ENCODE data around the gene COL28A1.
A peak's percentile ranks its signal among the peaks of the same experiment; 100 is the strongest.

The COL28A1 gene

GRCh38 chr7:7566651-7567611 is 31.3 kb upstream of the COL28A1 start, which contains the start of gene MIOS:
MIOS (plus strand) TSS chr7:7566884; CDS start chr7:7572476, 5,592 bp downstream.
- peak; percentile 94 for DNase-seq (ENCODE audit: low read depth)

GRCh38 chr7:7565746-7566650 is 30.3 kb upstream of the COL28A1 start:
- peak overlapping the region; percentile 87 for H3K4me3 ChIP-seq (ENCODE audit: low read depth, low read length)
- no peak for DNase-seq (ENCODE audit: low read depth)
- no peak for TF ChIP-seq CTCF (IDR thresholded peaks at IDR 0.05; ENCODE audit: insufficient read depth, low read depth, low read length, missing control alignments)

More at GRCh38 chr7:7566651-7567611, 31.3 kb upstream of the COL28A1 start, which contains the start of gene MIOS:
- H3K4me3 ChIP-seq (ENCODE audit: low read depth, low read length): peak within 1 kb of the TSS; percentile 87
- TF ChIP-seq CTCF (IDR thresholded peaks at IDR 0.05; ENCODE audit: insufficient read depth, low read depth, low read length, missing control alignments): no peak

- no peak for TF ChIP-seq CTCF (IDR thresholded peaks at IDR 0.05; ENCODE audit: insufficient read depth, low read depth, low read length, missing control alignments)
- no peak for DNase-seq (ENCODE audit: low read depth)
- no peak overlapping the region for H3K4me3 ChIP-seq (ENCODE audit: low read depth, low read length)
These were observed 29.5 kb upstream of the COL28A1 start for GRCh38 chr7:7565018-7565680.

GRCh38 chr7:7564323-7564780 is 28.7 kb upstream of the COL28A1 start:
- DNase-seq (ENCODE audit: low read depth): no peak
- TF ChIP-seq CTCF (IDR thresholded peaks at IDR 0.05; ENCODE audit: insufficient read depth, low read depth, low read length, missing control alignments): no peak
- H3K4me3 ChIP-seq (ENCODE audit: low read depth, low read length): no peak overlapping the region

- no peak for TF ChIP-seq CTCF (IDR thresholded peaks at IDR 0.05; ENCODE audit: insufficient read depth, low read depth, low read length, missing control alignments)
- H3K4me3 ChIP-seq (ENCODE audit: low read depth, low read length): no peak overlapping the region
- DNase-seq (ENCODE audit: low read depth): no peak
These were observed 28.1 kb upstream of the COL28A1 start for GRCh38 chr7:7563813-7564212.

- TF ChIP-seq CTCF (IDR thresholded peaks at IDR 0.05; ENCODE audit: insufficient read depth, low read depth, low read length, missing control alignments): no peak
- no peak for DNase-seq (ENCODE audit: low read depth)
- H3K4me3 ChIP-seq (ENCODE audit: low read depth, low read length): no peak overlapping the region
These were observed 27.6 kb upstream of the COL28A1 start for GRCh38 chr7:7563269-7563668.
